Measurements from ENCODE around the gene KIF26B.
"Not testable (repeated sequence)": the region's sequence is repeated elsewhere in the genome, so short reads cannot be mapped to it uniquely, and the experiment has no call there.

KIF26B gene

GRCh38 chr1:245154429-245155271 is at the start of gene KIF26B:
Gene KIF26B (plus strand): TSS chr1:245154985. CDS start chr1:245155425, 440 bp downstream.
- DNase-seq, result no peak

GRCh38 chr1:245105042-245105441 is 49.7 kb upstream of the KIF26B start:
- DNase-seq, result no peak

- no peak for DNase-seq
Measured at GRCh38 chr1:245105815-245106410, 48.9 kb upstream of the KIF26B start.

GRCh38 chr1:245107776-245108114 is 47.0 kb upstream of the KIF26B start:
- no peak for DNase-seq

GRCh38 chr1:245108246-245108645 is 46.5 kb upstream of the KIF26B start:
- DNase-seq, result no peak

GRCh38 chr1:245108909-245109308 is 45.9 kb upstream of the KIF26B start:
- DNase-seq, result no peak

GRCh38 chr1:245110406-245110805 is 44.4 kb upstream of the KIF26B start:
- DNase-seq, result no peak

- no peak for DNase-seq
Measured at GRCh38 chr1:245111073-245111472, 43.7 kb upstream of the KIF26B start.

- no peak for DNase-seq
Measured at GRCh38 chr1:245113649-245114048, 41.1 kb upstream of the KIF26B start.

- DNase-seq, result no peak
Measured at GRCh38 chr1:245116131-245116530, 38.7 kb upstream of the KIF26B start.

GRCh38 chr1:245116751-245117150 is 38.0 kb upstream of the KIF26B start:
- no peak for DNase-seq

- DNase-seq, result no peak
Measured at GRCh38 chr1:245118066-245118465, 36.7 kb upstream of the KIF26B start.

GRCh38 chr1:245118806-245119205 is 36.0 kb upstream of the KIF26B start:
- DNase-seq, result no peak

- DNase-seq, result no peak
Measured at GRCh38 chr1:245121523-245121922, 33.3 kb upstream of the KIF26B start.

- DNase-seq, result no peak
Measured at GRCh38 chr1:245124241-245124640, 30.5 kb upstream of the KIF26B start.

GRCh38 chr1:245124644-245125043 is 30.1 kb upstream of the KIF26B start:
- DNase-seq, result no peak

- DNase-seq, result no peak
Measured at GRCh38 chr1:245126530-245126929, 28.3 kb upstream of the KIF26B start.

GRCh38 chr1:245128381-245129101 is 26.2 kb upstream of the KIF26B start:
- DNase-seq, result no peak

- no peak for DNase-seq
Measured at GRCh38 chr1:245129319-245130240, 25.2 kb upstream of the KIF26B start.

GRCh38 chr1:245130281-245131025 is 24.3 kb upstream of the KIF26B start:
- not testable (repeated sequence) for DNase-seq

GRCh38 chr1:245131026-245131393 is 23.8 kb upstream of the KIF26B start:
- no peak for DNase-seq

- DNase-seq, result no peak
Measured at GRCh38 chr1:245132771-245133170, 22.0 kb upstream of the KIF26B start.

All from CD4-positive, alpha-beta T cell treated with Interleukin-12 subunit alpha and Interleukin-12 subunit beta, for 1 hour (primary cell).